IPS-18c (cell line): Measurements from ENCODE around the gene SLC37A2.

ENCODE experiments used
- H3K4me3 ChIP-seq: 2 replicates; pipeline ENCODE4 v1.7.0; 2013; ENCODE audit warnings: low read depth, mild to moderate bottlenecking, low read length, moderate library complexity; ENCODE audit not compliant: insufficient read depth
- H3K9me3 ChIP-seq: one replicate; pipeline ENCODE4 v1.6.1; 2013; ENCODE audit warnings: mild to moderate bottlenecking, low read length, moderate library complexity; ENCODE audit not compliant: control insufficient read depth, insufficient read depth

SLC37A2 gene

DNA sequence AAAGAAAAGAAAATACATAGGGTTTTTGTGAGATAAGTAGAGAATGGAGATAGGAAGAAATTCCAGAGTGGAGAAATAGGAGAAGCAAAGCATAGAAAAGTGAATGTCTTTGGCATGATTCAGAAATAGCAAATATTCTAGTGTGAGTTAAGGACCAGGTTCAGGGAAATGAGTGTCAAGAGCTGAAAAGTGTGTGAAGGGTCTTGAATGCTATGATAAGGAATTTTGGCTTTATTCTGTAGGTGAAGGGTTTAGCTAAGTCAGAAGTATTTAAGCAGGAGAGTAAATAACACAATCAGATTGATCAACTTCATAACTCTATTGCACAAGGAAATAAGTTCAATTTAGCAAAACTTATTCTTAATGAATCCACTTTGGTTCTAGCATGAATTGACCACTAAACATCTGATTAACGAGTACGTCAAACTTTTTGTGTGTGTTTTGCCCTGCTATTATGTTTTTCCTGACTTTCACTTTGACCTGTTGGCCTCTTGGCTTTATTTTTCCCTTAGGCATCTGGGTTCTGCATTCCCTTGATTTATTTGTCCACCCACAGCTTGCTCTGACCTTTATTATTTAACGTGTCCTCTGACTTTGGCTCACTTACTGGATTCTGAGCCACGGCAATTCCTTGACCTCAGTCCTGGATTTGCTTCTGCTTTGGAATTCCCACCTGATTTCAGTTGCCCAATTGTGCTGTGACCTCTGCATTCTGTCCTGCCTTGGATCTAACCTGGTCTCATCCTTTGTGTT is 60.3 kb downstream of the SLC37A2 start:
- Histone ChIP-seq H3K4me3 (no peak overlapping the region), H3K9me3 (no peaks in the 10 kb centered on the region)

- Histone ChIP-seq H3K9me3 (no peaks in the 10 kb centered on the region), H3K4me3 (no peak overlapping the region)
Measured at GRCh38 chr11:125123947-125124617, 61.0 kb downstream of the SLC37A2 start.

- Histone ChIP-seq H3K4me3 (no peak overlapping the region), H3K9me3 (no peaks in the 10 kb centered on the region)
Measured at GRCh38 chr11:125124618-125124992, 61.5 kb downstream of the SLC37A2 start.

DNA sequence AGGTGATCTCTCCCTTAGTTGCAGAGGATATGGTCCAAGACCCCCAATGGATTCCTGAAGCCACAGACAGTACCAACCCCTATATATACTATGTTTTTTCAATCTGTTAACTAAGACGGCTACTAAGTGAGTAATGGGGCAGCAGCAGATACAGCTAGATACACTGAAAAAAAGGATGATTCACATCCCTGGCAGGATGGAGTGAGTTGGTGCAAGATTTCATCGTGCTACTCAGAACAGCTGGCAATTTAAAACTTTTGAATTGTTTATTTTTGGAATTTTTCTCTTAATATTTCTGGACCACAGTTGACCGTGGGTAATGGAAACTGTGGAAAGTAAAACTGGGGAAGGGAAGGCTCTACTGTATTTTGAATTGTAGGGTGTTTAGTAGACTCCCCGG is 65.3 kb downstream of the SLC37A2 start:
- Histone ChIP-seq H3K9me3 (no peaks in the 10 kb centered on the region), H3K4me3 (no peak overlapping the region)

DNA sequence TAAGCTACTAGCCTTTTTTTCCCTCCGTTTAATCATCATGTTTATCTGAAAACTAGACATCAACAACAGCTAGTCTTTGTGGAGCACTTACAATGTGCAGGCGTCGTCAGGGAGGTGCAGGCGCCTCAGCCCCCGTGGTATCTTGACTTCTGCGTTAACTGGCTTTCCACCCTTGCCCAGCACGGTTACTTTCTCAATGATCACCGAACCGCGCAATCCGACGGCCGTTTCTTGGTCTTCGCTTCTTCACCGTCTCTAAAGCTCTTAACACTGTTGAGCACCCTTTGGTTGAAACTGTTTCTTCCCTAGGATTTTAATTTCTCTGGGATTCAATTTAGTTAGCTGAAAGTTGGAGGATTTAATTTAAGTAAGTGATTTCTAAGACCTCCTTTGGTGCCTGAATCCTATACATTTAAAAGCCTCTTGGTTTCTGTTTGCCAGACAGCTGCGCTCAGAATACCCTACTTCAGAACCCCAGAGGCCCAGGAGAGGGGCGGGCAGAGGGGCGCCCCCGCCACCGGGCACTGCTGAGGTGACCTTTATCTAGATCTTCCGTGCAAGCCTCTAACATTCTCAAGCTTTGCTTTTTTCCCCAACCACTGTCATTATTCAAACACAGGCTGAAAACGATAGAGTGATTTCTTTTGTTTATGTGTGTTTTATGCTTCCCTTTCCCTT is 66.3 kb downstream of the SLC37A2 start:
- Histone ChIP-seq H3K4me3 (no peak overlapping the region), H3K9me3 (no peaks in the 10 kb centered on the region)

DNA sequence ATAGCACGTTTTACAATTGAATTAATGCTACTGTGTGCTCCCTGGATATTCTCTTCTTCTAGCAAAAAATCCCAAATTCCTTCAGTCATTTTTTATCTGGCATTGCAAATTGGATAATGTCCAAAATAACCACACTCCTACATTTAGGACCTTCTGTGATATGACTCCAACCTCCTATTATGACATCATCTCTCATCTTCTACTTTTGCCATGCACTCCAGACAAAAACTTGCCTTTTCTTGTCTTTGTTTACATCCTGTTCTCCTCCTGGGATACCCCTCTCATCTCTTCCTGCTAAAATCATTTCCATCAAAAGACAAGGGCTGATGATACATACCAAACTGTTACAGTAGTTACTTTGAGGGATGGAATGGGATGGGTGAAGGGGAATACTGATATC is 69.0 kb downstream of the SLC37A2 start:
- no peaks in the 10 kb centered on the region for H3K9me3 ChIP-seq
- no peak overlapping the region for H3K4me3 ChIP-seq

DNA sequence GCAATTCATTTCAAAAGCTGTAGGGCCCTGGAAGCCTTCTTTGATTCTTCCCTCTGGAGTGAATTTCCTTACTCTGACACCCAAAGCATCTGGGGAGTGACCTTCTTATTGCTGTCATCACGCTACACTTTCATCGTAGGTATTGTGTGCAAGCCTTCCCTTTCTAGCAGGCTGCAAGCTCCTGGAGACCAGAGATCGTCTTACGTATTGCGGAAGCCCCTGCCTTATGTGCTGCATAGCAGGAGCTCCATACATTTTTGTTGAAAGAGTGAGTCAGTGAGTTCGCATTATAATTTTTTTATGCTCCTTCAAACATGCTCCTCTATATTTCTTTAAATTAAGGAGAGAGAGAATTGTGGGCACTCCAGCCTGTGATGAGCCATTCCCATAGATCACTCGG is 69.5 kb downstream of the SLC37A2 start:
- H3K9me3 ChIP-seq = no peaks in the 10 kb centered on the region
- H3K4me3 ChIP-seq = no peak overlapping the region

DNA sequence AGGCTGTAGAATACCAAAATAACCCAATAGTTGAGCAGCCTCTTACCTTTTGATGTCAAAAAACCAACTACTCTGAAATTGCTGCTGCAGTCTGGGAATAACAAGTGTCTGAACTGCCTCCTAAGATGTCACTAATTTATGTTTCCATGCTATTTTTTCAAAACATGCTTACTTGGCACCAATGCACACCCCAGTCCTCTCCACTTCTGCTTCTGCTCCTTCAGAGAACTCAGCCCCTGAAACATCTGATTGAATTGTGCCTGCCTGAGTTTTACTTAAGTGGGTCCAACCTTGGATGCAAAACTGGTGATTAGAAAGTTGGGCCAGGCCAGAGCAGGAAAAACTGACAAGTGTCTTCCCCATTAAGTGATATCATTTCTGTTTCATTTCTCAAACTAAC is 72.9 kb downstream of the SLC37A2 start:
- Histone ChIP-seq H3K9me3 (no peaks in the 10 kb centered on the region), H3K4me3 (no peak overlapping the region)

GRCh38 chr11:125138966-125139365 is 75.9 kb downstream of the SLC37A2 start:
- H3K4me3 ChIP-seq = no peak overlapping the region
- H3K9me3 ChIP-seq = no peaks in the 10 kb centered on the region

- Histone ChIP-seq H3K9me3 (no peaks in the 10 kb centered on the region), H3K4me3 (no peak overlapping the region)
Measured at GRCh38 chr11:125139778-125140177, 76.7 kb downstream of the SLC37A2 start.
